Measurements from ENCODE around the gene APOO.

- TF ChIP-seq MXI1 (IDR thresholded peaks at IDR 0.05; ENCODE audit: borderline replicate concordance, low read depth, low read length) = no peak
- no peak for TF ChIP-seq CTCF (conservative IDR thresholded peaks at IDR 0.05; ENCODE audit: low read depth, low read length)
- no peak for TF ChIP-seq POLR2A (IDR thresholded peaks at IDR 0.05; ENCODE audit: low read depth, low read length)
- no peak for TF ChIP-seq USF2 (IDR thresholded peaks at IDR 0.05; ENCODE audit: low read depth, low read length)
- no peak for TF ChIP-seq ELK1 (IDR thresholded peaks at IDR 0.05; ENCODE audit: borderline replicate concordance, low read depth, low read length)
- TF ChIP-seq RAD21 (IDR thresholded peaks at IDR 0.05; ENCODE audit: low read length) = no peak
- TF ChIP-seq CHD1 (IDR thresholded peaks at IDR 0.05; ENCODE audit: low read depth, low read length) = no peak
These were observed 117.6 kb downstream of the APOO start for GRCh38 chrX:23790155-23790497.
